ENCODE data around the gene ATP4B. TPM values are rescaled to one million over a fixed set of nuclear protein-coding genes. Genes with fewer than 3 reads are reported as not detected.

ATP4B gene
- total RNA-seq, 1 donor, result not detected

DNA sequence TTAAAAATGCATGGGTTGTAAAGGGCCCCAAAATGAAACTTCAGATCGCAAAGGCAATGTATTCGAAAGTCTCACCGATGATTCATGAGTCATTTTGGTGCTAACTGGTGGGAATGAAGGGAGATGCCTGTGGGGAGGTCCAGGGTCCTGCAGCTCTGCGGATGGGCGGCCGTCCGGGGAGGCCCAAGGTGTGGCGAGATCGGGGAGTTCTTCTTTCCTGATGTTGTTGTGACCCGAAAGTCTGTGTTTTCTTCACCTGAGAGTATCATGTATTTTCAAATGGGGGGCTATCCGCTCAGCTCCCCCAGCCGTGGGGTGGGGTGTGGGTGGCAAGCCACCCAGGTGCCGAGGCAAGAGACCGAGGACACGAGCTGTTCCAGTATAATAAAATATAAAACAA lies 37.0 kb downstream of the ATP4B start:
- TF ChIP-seq, protein P1, sequence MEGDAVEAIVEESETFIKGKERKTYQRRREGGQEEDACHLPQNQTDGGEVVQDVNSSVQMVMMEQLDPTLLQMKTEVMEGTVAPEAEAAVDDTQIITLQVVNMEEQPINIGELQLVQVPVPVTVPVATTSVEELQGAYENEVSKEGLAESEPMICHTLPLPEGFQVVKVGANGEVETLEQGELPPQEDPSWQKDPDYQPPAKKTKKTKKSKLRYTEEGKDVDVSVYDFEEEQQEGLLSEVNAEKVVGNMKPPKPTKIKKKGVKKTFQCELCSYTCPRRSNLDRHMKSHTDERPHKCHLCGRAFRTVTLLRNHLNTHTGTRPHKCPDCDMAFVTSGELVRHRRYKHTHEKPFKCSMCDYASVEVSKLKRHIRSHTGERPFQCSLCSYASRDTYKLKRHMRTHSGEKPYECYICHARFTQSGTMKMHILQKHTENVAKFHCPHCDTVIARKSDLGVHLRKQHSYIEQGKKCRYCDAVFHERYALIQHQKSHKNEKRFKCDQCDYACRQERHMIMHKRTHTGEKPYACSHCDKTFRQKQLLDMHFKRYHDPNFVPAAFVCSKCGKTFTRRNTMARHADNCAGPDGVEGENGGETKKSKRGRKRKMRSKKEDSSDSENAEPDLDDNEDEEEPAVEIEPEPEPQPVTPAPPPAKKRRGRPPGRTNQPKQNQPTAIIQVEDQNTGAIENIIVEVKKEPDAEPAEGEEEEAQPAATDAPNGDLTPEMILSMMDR (IDR thresholded peaks at IDR 0.05; ENCODE audit: insufficient read depth, low read depth, low read length), result no peak
- DNase-seq (ENCODE audit: low read depth), result no peak
- H3K4me3 ChIP-seq (ENCODE audit: low read depth, low read length), result no peak overlapping the region

DNA sequence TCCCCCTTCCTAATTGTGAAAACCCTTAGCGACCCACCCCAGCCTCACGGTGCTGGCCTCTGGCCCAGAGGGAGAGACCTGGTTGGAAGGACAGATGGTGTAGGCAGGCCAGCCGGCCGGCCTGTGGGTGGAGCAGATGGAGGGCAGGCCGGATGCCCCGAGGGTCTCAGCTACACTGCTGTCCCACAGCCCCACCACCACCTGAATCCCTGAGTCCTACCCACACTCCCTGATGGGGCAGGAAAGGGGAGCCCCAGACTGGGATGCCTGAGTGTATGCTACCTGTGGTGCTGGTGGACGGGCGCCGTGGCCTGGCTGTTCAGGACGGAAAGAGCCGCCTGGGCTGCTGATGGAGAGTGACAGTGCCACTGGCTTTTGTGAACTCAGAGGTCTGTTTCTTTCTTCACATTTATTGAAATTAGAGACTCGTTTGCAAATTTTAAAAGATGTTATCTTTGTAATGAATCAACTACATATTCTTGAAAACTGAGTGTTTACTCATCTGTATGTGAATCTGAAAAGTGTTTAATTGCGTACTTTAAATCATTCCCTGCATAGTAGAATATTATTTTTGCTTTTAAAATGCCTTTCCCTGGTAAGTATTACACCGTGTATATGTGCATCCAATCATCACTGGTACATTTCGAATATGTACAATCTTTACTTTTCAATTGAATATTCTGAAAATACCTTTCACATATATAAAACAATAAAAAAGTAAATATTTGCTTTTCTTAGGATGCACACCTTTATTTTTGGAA lies 37.8 kb downstream of the ATP4B start:
- DNase-seq (ENCODE audit: low read depth), result no peak
- no peak overlapping the region for H3K4me3 ChIP-seq (ENCODE audit: low read depth, low read length)
- TF ChIP-seq, protein P1 (IDR thresholded peaks at IDR 0.05; ENCODE audit: insufficient read depth, low read depth, low read length), result no peak

DNA sequence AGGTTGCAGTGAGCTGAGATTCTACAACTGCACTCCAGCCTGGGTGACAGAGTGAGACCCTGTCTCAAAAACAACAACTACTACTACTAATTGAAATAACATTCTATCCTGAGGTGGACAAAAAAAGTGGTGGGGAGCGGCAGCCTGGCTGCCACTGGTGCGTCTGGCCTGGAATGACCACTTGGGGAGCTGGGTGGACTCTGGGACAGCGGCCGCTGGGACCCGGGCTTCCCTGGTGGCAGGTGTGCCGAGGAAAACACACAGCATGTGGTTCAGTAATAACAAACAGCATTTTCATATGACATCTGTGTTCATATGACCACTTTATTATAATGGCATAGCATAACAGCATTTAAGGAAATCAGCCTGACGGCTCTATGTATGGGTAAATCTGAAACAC lies 39.5 kb downstream of the ATP4B start:
- no peak overlapping the region for H3K4me3 ChIP-seq (ENCODE audit: low read depth, low read length)
- TF ChIP-seq, protein P1 (IDR thresholded peaks at IDR 0.05; ENCODE audit: insufficient read depth, low read depth, low read length), result no peak
- no peak for DNase-seq (ENCODE audit: low read depth)

DNA sequence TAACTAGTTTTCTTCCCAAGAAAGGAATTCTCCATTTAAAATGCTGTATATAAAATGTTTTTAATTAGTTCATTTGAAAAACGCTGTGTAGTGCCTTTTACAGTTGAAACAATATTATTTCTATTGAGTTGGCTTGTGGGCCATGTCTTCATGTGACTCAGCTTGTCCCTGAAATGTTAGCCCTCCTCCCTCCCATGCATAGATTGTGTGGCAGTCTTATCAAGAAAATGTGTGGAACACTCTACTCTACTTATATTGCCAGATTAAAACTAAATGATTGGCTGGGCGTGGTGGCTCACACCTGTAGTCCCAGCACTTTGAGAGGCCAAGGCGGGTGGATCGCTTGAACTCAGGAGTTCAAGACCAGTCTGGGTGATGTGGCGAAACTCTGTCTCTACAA lies 40.0 kb downstream of the ATP4B start:
- no peak overlapping the region for H3K4me3 ChIP-seq (ENCODE audit: low read depth, low read length)
- TF ChIP-seq, protein P1 (IDR thresholded peaks at IDR 0.05; ENCODE audit: insufficient read depth, low read depth, low read length), result no peak
- DNase-seq (ENCODE audit: low read depth), result no peak

DNA sequence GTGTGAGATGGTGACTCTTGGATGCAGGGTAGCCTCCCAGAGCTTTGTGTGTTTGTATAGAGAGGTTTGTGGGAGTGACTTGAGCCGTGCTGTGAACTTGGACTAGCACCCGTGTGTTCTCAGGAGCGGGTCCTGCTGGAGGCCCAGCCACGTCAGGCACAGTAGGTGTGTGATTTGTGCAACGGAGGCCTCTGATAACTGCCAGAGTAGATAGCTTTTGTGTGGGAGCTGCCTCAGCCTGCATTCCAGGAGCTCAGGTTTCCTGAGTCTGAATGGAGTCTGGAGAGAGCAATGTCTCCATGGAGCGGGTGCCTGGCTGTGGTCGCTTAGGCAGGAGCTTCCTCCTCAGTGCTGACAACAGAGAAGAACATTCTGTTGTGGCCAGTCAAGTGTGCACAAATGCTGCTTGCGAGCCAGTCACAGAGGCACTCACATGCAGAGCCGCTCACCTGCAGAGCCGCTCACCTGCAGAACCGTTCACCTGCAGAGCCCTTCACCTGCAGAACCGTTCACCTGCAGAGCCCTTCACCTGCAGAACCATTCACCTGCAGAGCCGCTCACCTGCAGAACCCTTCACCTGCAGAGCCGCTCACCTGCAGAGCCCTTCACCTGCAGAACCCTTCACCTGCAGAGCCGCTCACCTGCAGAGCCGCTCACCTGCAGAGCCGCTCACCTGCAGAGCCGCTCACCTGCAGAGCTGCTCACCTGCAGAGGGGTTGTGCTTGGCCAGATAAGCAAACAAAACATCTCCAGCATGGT lies 40.8 kb downstream of the ATP4B start:
- TF ChIP-seq, protein P1 (IDR thresholded peaks at IDR 0.05; ENCODE audit: insufficient read depth, low read depth, low read length), result no peak
- peak; percentile 49 for DNase-seq (ENCODE audit: low read depth)
- no peak overlapping the region for H3K4me3 ChIP-seq (ENCODE audit: low read depth, low read length)

DNA sequence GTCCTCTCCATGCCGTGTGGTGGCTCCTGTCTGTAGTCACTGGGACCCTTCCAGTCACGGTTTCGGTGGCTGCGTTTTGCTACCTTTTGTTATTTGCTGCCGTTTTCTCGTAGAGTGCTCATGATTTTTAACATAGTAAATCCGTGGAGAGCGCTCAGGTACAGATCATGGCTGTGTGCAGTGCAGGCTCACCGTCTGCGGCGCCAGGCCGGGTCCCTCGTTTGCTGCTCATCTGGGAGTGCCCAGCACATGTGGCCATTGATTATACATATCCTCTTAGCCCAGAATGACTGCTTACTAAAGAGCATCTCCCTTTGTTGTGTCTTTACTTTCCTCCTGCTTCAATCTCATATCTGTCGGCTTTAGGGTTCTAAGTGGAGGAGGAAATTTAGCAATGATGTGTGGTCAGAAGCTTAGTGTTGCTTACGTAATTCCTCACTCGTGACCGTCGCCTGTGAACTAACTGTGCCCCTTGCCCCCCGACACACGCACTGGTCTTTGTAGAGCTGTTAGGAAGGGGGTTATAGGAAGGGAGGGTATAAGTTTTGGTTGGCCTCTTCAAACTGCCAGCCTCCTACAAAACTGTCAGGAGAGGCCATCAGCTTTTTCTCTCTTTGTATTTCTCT lies 41.6 kb downstream of the ATP4B start:
- H3K4me3 ChIP-seq (ENCODE audit: low read depth, low read length), result no peak overlapping the region
- DNase-seq (ENCODE audit: low read depth), result peak; percentile 96
- TF ChIP-seq, protein P1 (IDR thresholded peaks at IDR 0.05; ENCODE audit: insufficient read depth, low read depth, low read length), result no peak

Measured in fibroblast of villous mesenchyme (primary cell).